Esophagus muscularis mucosa (tissue), 4 donors: ENCODE data around the gene RSPO1. TPM values are rescaled to one million over a fixed set of nuclear protein-coding genes. Genes with fewer than 3 reads are reported as not detected.

Experiments
- DNase-seq: peaks from one replicate; pipeline ENCODE4 v3.0.0-alpha.2; 2017; ENCODE audit errors: extremely low spot score
- H3K27ac ChIP-seq, 4 donors: fragments of 200-600 bp; sonication (generic); replicated peaks in 1 of 4; 1 replicate in 3 of 4; 2 replicates in 1 of 4; pipeline ENCODE4 v1.5.1; 2016 to 2019; ENCODE audit warnings: mild to moderate bottlenecking in 1 of 4
- H3K27me3 ChIP-seq, 4 donors: fragments of 200-600 bp; sonication (generic); one replicate each; pipeline versions ENCODE4 v1.5.1 to v1.6.0; 2016 to 2019
- H3K36me3 ChIP-seq, 4 donors: fragments of 200-600 bp; sonication (generic); one replicate each; pipeline ENCODE4 v1.5.1; 2016 to 2019
- H3K4me1 ChIP-seq, 4 donors: fragments of 200-600 bp; sonication (generic); one replicate each; pipeline ENCODE4 v1.5.1; 2016 to 2019
- H3K4me3 ChIP-seq, 4 donors: fragments of 200-600 bp; sonication (generic); 1 replicate in 2 of 4; 2 replicates in 2 of 4; pipeline ENCODE4 v1.5.1; 2016 to 2019; ENCODE audit warnings: mild to moderate bottlenecking in 4 of 4, moderate library complexity in 1 of 4
- H3K9me3 ChIP-seq, 4 donors: fragments of 200-600 bp; sonication (generic); 1 replicate in 3 of 4; 2 replicates in 1 of 4; pipeline ENCODE4 v1.5.1; 2016 to 2019
- EP300 ChIP-seq: sonication (generic); formaldehyde crosslinking; IDR thresholded peaks from one replicate; pipeline ENCODE4 v1.6.1; 2017; ENCODE audit warnings: antibody characterized with exemption
- POLR2A ChIP-seq: fragments of 450-650 bp; IDR thresholded peaks from one replicate; pipeline ENCODE4 v1.6.1; 2017; ENCODE audit warnings: antibody characterized with exemption, moderate library complexity, mild to moderate bottlenecking, low read depth
- POLR2AphosphoS5 ChIP-seq, 2 donors: sonication (generic); formaldehyde crosslinking; IDR thresholded peaks; one replicate each; pipeline ENCODE4 v1.6.1; 2017; ENCODE audit warnings: antibody characterized with exemption in 2 of 2
- WGBS: methylation state at CpG from one replicate; pipeline ENCODE4 v1.1.5; 2018; 5-methylcytosine and 5-hydroxymethylcytosine counted together
- intact Hi-C: fragments of 100-400 bp; cut with DNase I; formaldehyde crosslinking; loops from one replicate; pipeline ENCODE4 v1.15.1; 2023
- total RNA-seq, 4 donors: library from RNA; depleted of rRNA; stranded (reverse); fragments of >200 nt; gene quantifications; one replicate each; pipeline versions ENCODE4 v1.1.0 to v1.2.1, GENCODE V29; 2016
- TF ChIP-seq, protein P1 (sequence below), 3 experiments: fragments of 200-600 bp in 2 of 3; fragments of 450-650 bp in 1 of 3; sonication (generic) in 2 of 3; IDR thresholded peaks; one replicate each; pipeline ENCODE4 v1.5.1; 2017 to 2019; ENCODE audit warnings: antibody characterized with exemption in 3 of 3, mild to moderate bottlenecking in 2 of 3, moderate library complexity in 1 of 3

Gene RSPO1
- total RNA-seq, 4 donors from 2014 or later: 1.0 to 1.8 (median 1.5) TPM

DNA sequence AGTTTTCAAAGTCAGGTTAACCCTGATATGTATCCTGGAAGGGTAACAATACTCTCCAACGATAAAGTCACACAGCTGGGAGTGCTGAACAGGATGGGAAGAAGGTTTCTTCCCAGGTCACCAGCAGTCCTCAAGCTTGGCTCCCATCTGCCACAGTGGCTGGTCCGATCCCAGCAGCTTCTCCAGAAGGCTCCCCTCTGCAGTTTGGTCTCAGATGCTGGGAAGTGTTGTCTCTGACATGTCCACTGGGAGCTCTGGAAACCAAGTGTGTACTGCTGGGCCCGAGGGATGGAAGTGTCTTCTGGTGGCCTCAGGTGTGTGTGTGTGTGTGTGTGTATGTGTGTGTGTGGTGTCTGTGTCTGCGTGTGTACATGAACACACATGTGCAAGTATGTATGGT lies 22.5 kb downstream of the RSPO1 start:
- DNase-seq: no peak
- peaks cover 0 to 54% (median 0%) of the 10 kb centered on the region in 4 donors for H3K27me3 ChIP-seq
- no peak for TF ChIP-seq POLR2AphosphoS5 (IDR thresholded peaks at IDR 0.05)
- TF ChIP-seq EP300: no peak
- TF ChIP-seq, protein P1, sequence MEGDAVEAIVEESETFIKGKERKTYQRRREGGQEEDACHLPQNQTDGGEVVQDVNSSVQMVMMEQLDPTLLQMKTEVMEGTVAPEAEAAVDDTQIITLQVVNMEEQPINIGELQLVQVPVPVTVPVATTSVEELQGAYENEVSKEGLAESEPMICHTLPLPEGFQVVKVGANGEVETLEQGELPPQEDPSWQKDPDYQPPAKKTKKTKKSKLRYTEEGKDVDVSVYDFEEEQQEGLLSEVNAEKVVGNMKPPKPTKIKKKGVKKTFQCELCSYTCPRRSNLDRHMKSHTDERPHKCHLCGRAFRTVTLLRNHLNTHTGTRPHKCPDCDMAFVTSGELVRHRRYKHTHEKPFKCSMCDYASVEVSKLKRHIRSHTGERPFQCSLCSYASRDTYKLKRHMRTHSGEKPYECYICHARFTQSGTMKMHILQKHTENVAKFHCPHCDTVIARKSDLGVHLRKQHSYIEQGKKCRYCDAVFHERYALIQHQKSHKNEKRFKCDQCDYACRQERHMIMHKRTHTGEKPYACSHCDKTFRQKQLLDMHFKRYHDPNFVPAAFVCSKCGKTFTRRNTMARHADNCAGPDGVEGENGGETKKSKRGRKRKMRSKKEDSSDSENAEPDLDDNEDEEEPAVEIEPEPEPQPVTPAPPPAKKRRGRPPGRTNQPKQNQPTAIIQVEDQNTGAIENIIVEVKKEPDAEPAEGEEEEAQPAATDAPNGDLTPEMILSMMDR (IDR thresholded peaks at IDR 0.05): no peak
- TF ChIP-seq POLR2A: no peak
- WGBS: 70% methylated on average over 4 of the region's 4 CpGs
- H3K36me3 ChIP-seq: no peaks in the 10 kb centered on the region
- intact Hi-C loops: no loop called here
- no peaks in the 10 kb centered on the region for H3K9me3 ChIP-seq
- H3K4me3 ChIP-seq: no peak overlapping the region
- H3K4me1 ChIP-seq: no peaks in the 10 kb centered on the region
- H3K27ac ChIP-seq: no peak overlapping the region

DNA sequence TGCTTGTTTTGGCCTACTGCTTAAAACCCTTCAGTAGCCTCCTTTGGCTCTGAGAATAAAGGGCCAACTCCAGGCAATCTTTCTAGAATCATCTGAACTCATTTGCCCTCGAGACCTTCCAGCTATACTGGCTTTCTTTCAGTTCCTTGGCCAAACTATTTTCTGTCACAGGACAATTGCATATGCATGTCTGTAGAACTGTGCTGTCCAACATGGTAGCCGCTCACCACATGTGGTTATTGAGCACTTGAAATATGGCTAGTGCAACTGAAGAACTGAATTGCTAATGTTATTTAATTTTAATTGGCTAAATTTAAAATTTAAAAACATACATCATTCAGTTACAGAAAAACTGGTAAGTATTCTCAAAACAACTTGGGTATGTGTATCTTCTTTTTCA lies 24.7 kb downstream of the RSPO1 start:
- Histone ChIP-seq H3K27me3 (peaks cover 0 to 36% (median 0%) of the 10 kb centered on the region in 4 donors), H3K4me1 (peaks cover 0 to 14% (median 10%) of the 10 kb centered on the region in 4 donors), H3K36me3 (no peaks in the 10 kb centered on the region), H3K4me3 (no peak overlapping the region), H3K27ac (no peak overlapping the region), H3K9me3 (no peaks in the 10 kb centered on the region)
- intact Hi-C loops: no loop called here
- WGBS: 74% methylated on average over 2 of the region's 2 CpGs
- TF ChIP-seq EP300 (no peak), POLR2AphosphoS5 (IDR thresholded peaks at IDR 0.05) (no peak), POLR2A (no peak)
- TF ChIP-seq, protein P1 (IDR thresholded peaks at IDR 0.05): no peak
- no peak for DNase-seq

DNA sequence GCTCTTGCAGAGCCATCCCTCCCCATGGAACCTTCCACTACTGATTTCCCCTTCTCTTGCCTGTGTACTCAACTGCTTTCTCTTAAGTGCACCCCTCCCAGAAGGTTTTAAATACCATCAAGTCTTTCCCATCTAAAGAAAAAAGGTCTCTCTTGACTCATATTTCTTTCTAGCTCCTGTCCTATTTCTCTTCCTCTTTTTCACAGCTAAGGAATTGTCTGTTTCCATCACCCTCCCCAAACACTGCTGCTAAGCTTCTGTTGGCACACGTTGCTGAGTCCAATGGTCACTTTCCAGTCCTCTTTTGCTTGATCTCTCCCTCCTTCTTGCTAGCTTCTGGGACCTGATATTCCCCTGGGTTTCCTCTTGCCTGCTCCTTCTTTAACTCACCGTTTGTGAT lies 25.7 kb downstream of the RSPO1 start:
- H3K27me3 ChIP-seq: peaks cover 0 to 26% (median 0%) of the 10 kb centered on the region in 4 donors
- intact Hi-C loops: no loop called here

DNA sequence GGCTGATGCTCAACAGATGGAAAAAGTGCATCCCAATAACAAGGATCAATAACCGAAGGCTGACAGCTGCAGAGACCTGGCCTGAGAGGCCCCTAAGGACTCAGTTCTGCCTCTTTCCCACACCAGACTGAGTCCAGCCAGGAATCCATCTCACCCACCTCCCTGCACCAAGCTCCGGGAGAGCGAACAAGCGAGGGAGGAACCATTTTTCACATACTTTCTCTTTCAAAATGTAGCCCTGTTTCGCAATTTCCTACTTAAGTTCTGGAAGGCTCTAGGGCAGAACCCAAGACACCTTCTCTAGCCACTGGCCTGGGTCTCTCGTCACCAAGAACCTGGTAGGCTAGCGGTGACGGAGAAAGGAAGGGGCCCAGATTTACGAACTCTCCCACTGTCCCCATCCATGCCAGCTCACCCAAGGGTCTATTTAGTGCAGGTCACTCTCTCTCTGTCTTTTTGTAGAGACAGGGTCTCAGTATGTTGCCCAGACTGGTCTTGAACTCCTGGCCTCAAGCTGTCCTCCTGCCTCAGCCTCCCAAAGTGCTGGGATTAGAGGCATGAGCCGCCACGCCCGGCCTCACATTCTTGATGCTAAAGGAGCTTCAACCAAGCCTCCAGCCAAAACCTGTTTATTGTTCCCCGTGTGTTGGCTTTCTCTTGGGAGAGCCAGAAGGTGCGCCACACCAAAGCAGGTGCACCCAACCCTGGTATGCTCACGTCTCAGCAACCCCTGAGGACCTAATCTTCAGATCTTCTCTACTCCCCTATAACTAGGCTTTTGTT lies 28.0 kb downstream of the RSPO1 start:
- H3K27me3 ChIP-seq: peaks cover 0 to 28% (median 0%) of the 10 kb centered on the region in 4 donors
- intact Hi-C loops: no loop called here
- no peak for DNase-seq
- H3K4me3 ChIP-seq: no peak overlapping the region
- H3K9me3 ChIP-seq: no peaks in the 10 kb centered on the region
- peaks cover 0 to 18% (median 15%) of the 10 kb centered on the region in 4 donors for H3K4me1 ChIP-seq
- WGBS: 73% methylated on average over 15 of the region's 15 CpGs
- peak overlapping the region in 2 of 4 donors; percentile 20 to 28 for H3K27ac ChIP-seq
- no peaks in the 10 kb centered on the region for H3K36me3 ChIP-seq
- TF ChIP-seq POLR2A: no peak
- no peak for TF ChIP-seq POLR2AphosphoS5 (IDR thresholded peaks at IDR 0.05)
- TF ChIP-seq, protein P1 (IDR thresholded peaks at IDR 0.05): no peak
- no peak for TF ChIP-seq EP300

More for the DNA sequence above, 25.7 kb downstream of the RSPO1 start:
- H3K9me3 ChIP-seq: no peaks in the 10 kb centered on the region
- H3K27ac ChIP-seq: no peak overlapping the region
- no peak for DNase-seq
- WGBS: 36% methylated on average over 2 of the region's 2 CpGs
- TF ChIP-seq, protein P1 (IDR thresholded peaks at IDR 0.05): no peak
- TF ChIP-seq POLR2A: no peak
- no peak for TF ChIP-seq EP300
- no peak for TF ChIP-seq POLR2AphosphoS5 (IDR thresholded peaks at IDR 0.05)
- no peak overlapping the region for H3K4me3 ChIP-seq
- H3K36me3 ChIP-seq: no peaks in the 10 kb centered on the region
- peaks cover 0 to 14% (median 10%) of the 10 kb centered on the region in 4 donors for H3K4me1 ChIP-seq
